ENCODE results near the gene MCTP1. TPM values are rescaled to one million over a fixed set of nuclear protein-coding genes. Genes with fewer than 3 reads are reported as not detected.
"Not testable (repeated sequence)": the region's sequence is repeated elsewhere in the genome, so short reads cannot be mapped to it uniquely, and the experiment has no call there.

The MCTP1 gene
- total RNA-seq, 1 experiment from 2014 or later: 16.6 TPM

- no peak for DNase-seq (ENCODE audit: low read depth)
Observed at GRCh38 chr5:94888674-94889073, 396.2 kb downstream of the MCTP1 start.

- no peak for DNase-seq (ENCODE audit: low read depth)
Observed at GRCh38 chr5:94885931-94886330, 399.0 kb downstream of the MCTP1 start.

GRCh38 chr5:94884311-94884710 lies 400.6 kb downstream of the MCTP1 start:
- no peak for DNase-seq (ENCODE audit: low read depth)

- no peak for DNase-seq (ENCODE audit: low read depth)
Observed at GRCh38 chr5:94872526-94872925, 412.4 kb downstream of the MCTP1 start.

- no peak for DNase-seq (ENCODE audit: low read depth)
Observed at GRCh38 chr5:94870511-94871183, 414.2 kb downstream of the MCTP1 start.

GRCh38 chr5:94869921-94870320 lies 415.0 kb downstream of the MCTP1 start:
- DNase-seq (ENCODE audit: low read depth): no peak

- no peak for DNase-seq (ENCODE audit: low read depth)
Observed at GRCh38 chr5:94863951-94864350, 420.9 kb downstream of the MCTP1 start.

GRCh38 chr5:94857111-94857510 lies 427.8 kb downstream of the MCTP1 start:
- no peak for DNase-seq (ENCODE audit: low read depth)

- DNase-seq (ENCODE audit: low read depth): no peak
Observed at GRCh38 chr5:94856257-94856800, 428.6 kb downstream of the MCTP1 start.

GRCh38 chr5:94855543-94855942 lies 429.4 kb downstream of the MCTP1 start:
- DNase-seq (ENCODE audit: low read depth): no peak

GRCh38 chr5:94853120-94853519 lies 431.8 kb downstream of the MCTP1 start:
- DNase-seq (ENCODE audit: low read depth): no peak

GRCh38 chr5:94850960-94851359 lies 433.9 kb downstream of the MCTP1 start:
- DNase-seq (ENCODE audit: low read depth): no peak

- peak; percentile 57 for DNase-seq (ENCODE audit: low read depth)
Observed at GRCh38 chr5:94849821-94850736, 434.8 kb downstream of the MCTP1 start.

- DNase-seq (ENCODE audit: low read depth): no peak
Observed at GRCh38 chr5:94849324-94849723, 435.6 kb downstream of the MCTP1 start.

- DNase-seq (ENCODE audit: low read depth): no peak
Observed at GRCh38 chr5:94847726-94848125, 437.2 kb downstream of the MCTP1 start.

GRCh38 chr5:94847019-94847418 lies 437.9 kb downstream of the MCTP1 start:
- DNase-seq (ENCODE audit: low read depth): no peak

GRCh38 chr5:94845696-94846095 lies 439.2 kb downstream of the MCTP1 start:
- DNase-seq (ENCODE audit: low read depth): not testable (repeated sequence)

- no peak for DNase-seq (ENCODE audit: low read depth)
Observed at GRCh38 chr5:94841598-94842322, 443.1 kb downstream of the MCTP1 start.

- DNase-seq (ENCODE audit: low read depth): no peak
Observed at GRCh38 chr5:94833851-94834250, 451.0 kb downstream of the MCTP1 start.

- no peak for DNase-seq (ENCODE audit: low read depth)
Observed at GRCh38 chr5:94832685-94833084, 452.2 kb downstream of the MCTP1 start.

- peak; percentile 18 for DNase-seq (ENCODE audit: low read depth)
Observed at GRCh38 chr5:94830520-94830919, 454.4 kb downstream of the MCTP1 start.

GRCh38 chr5:94828222-94828621 lies 456.7 kb downstream of the MCTP1 start:
- not testable (repeated sequence) for DNase-seq (ENCODE audit: low read depth)
